ENCODE measurements around the gene AWAT2.
"Not testable (repeated sequence)": the region's sequence is repeated elsewhere in the genome, so short reads cannot be mapped to it uniquely, and the experiment has no call there.

AWAT2 gene

GRCh38 chrX:70001269-70001668 lies 48.5 kb downstream of the AWAT2 start:
- no peak for DNase-seq (ENCODE audit: low read depth in 2 of 2)

- not testable (repeated sequence) for DNase-seq (ENCODE audit: low read depth in 2 of 2)
Observed at GRCh38 chrX:69998299-69998698, 51.4 kb downstream of the AWAT2 start.

- DNase-seq (ENCODE audit: low read depth in 2 of 2) = no peak
Observed at GRCh38 chrX:69996113-69996468, 53.6 kb downstream of the AWAT2 start.

- no peak for DNase-seq (ENCODE audit: low read depth in 2 of 2)
Observed at GRCh38 chrX:69995362-69996112, 54.2 kb downstream of the AWAT2 start.

- no peak for DNase-seq (ENCODE audit: low read depth in 2 of 2)
Observed at GRCh38 chrX:69993494-69993893, 56.2 kb downstream of the AWAT2 start.

- no peak for DNase-seq (ENCODE audit: low read depth in 2 of 2)
Observed at GRCh38 chrX:69991685-69992084, 58.1 kb downstream of the AWAT2 start.
